HepG2 (cell line): Measurements from ENCODE around the gene RASA1. TPM values are rescaled to one million over a fixed set of nuclear protein-coding genes. Genes with fewer than 3 reads are reported as not detected.
A peak's percentile ranks its signal among the peaks of the same experiment; 100 is the strongest.

ENCODE experiments used
- ATF2 ChIP-seq: sonication (generic); formaldehyde crosslinking; IDR thresholded peaks from 2 replicates; pipeline ENCODE4 v1.4.0; 2020; ENCODE audit warnings: missing genetic modification reagents
- HCFC1 ChIP-seq: fragments of 150-350 bp; IDR thresholded peaks from 2 replicates; pipeline ENCODE4 v1.6.1; 2014; ENCODE audit warnings: low read depth, low read length
- RARA ChIP-seq: IDR thresholded peaks from 2 replicates; pipeline ENCODE4 v1.6.1; 2016; ENCODE audit warnings: missing genetic modification reagents, missing compliant biosample characterization
- RARG ChIP-seq: sonication (generic); formaldehyde crosslinking; IDR thresholded peaks from 2 replicates; pipeline ENCODE4 v1.4.0; 2020; ENCODE audit warnings: low read depth, mild to moderate bottlenecking, missing genetic modification reagents
- SRSF4 ChIP-seq: fragments of 200-400 bp; formaldehyde crosslinking; IDR thresholded peaks from one replicate; pipeline ENCODE4 v1.6.1; 2018; ENCODE audit warnings: mild to moderate bottlenecking, low read depth, low read length, moderate library complexity; ENCODE audit not compliant: poor library complexity, severe bottlenecking
- ZFP36 ChIP-seq: fragments of 150-350 bp; IDR thresholded peaks from 2 replicates; pipeline ENCODE4 v1.6.1; 2018; ENCODE audit warnings: borderline replicate concordance, low read length, low read depth; ENCODE audit not compliant: partially characterized antibody
- ZNF138 ChIP-seq: sonication (generic); formaldehyde crosslinking; IDR thresholded peaks from 2 replicates; pipeline ENCODE4 v1.5.0; 2020; ENCODE audit warnings: mild to moderate bottlenecking, low read depth, missing genetic modification reagents
- ZNF383 ChIP-seq: sonication (generic); formaldehyde crosslinking; IDR thresholded peaks from 2 replicates; pipeline ENCODE4 v1.4.0; 2020; ENCODE audit warnings: missing genetic modification reagents, mild to moderate bottlenecking, borderline replicate concordance
- ZNF530 ChIP-seq: sonication (generic); formaldehyde crosslinking; IDR thresholded peaks from 2 replicates; pipeline ENCODE4 v1.5.0; 2020; ENCODE audit warnings: low read depth, mild to moderate bottlenecking, missing genetic modification reagents
- ZNF614 ChIP-seq: IDR thresholded peaks from 2 replicates; pipeline ENCODE4 v1.6.1; 2018; ENCODE audit warnings: missing biosample characterization, missing genetic modification reagents, inconsistent platforms, borderline replicate concordance
- ZNF674 ChIP-seq: sonication (generic); formaldehyde crosslinking; IDR thresholded peaks from 2 replicates; pipeline ENCODE4 v1.5.0; 2020; ENCODE audit warnings: low read depth, mild to moderate bottlenecking, missing genetic modification reagents
- ZNF782 ChIP-seq: sonication (generic); formaldehyde crosslinking; IDR thresholded peaks from 2 replicates; pipeline ENCODE4 v1.4.0; 2020; ENCODE audit warnings: missing genetic modification reagents, mild to moderate bottlenecking, borderline replicate concordance
- polyA plus RNA-seq, 8 experiments: library from polyadenylated mRNA; depleted of rRNA in 3 of 8; stranded (reverse) in 7 of 8; unstranded in 1 of 8; fragments of >200 nt; fragmentation: Illumina TruSeq in 4 of 8; extraction: Trizol in 4 of 8; gene quantifications; 2 replicates each; pipeline versions ENCODE4 v1.2.1 to v1.2.3, GENCODE V29; 2011 to 2016; ENCODE audit warnings: low read depth in 4 of 8, missing spikeins in 1 of 8, mixed read lengths in 1 of 8; ENCODE audit not compliant: insufficient read depth in 1 of 8
- total RNA-seq, 5 experiments: library from RNA; depleted of rRNA; stranded (reverse); fragments of >200 nt; fragmentation: Illumina TruSeq; extraction: Trizol; gene quantifications; 2 replicates each; pipeline ENCODE4 v1.2.3, GENCODE V29; 2016; ENCODE audit warnings: low read depth in 1 of 5
- TF ChIP-seq, protein P1 (sequence below): sonication (generic); formaldehyde crosslinking; IDR thresholded peaks from 2 replicates; pipeline ENCODE4 v1.4.0; 2020; ENCODE audit warnings: missing genetic modification reagents
- TF ChIP-seq, protein P2 (sequence below): sonication (generic); formaldehyde crosslinking; IDR thresholded peaks from 2 replicates; pipeline ENCODE4 v1.5.1; 2020; ENCODE audit warnings: mild to moderate bottlenecking, moderate library complexity, missing genetic modification reagents
- TF ChIP-seq, protein P3 (sequence below), 2 experiments: IDR thresholded peaks; 2 replicates each; pipeline ENCODE4 v1.6.1; 2011 to 2012; ENCODE audit warnings: low read length in 2 of 2, borderline replicate concordance in 1 of 2, low read depth in 1 of 2, mild to moderate bottlenecking in 1 of 2, moderate library complexity in 1 of 2

Gene RASA1
- total and polyA plus RNA-seq, 2 of the 13 experiments (the other 11 are each of a cell fraction or from before 2014, with no cell fraction given): 19.5 to 20.5 TPM

- TF ChIP-seq, protein P1, sequence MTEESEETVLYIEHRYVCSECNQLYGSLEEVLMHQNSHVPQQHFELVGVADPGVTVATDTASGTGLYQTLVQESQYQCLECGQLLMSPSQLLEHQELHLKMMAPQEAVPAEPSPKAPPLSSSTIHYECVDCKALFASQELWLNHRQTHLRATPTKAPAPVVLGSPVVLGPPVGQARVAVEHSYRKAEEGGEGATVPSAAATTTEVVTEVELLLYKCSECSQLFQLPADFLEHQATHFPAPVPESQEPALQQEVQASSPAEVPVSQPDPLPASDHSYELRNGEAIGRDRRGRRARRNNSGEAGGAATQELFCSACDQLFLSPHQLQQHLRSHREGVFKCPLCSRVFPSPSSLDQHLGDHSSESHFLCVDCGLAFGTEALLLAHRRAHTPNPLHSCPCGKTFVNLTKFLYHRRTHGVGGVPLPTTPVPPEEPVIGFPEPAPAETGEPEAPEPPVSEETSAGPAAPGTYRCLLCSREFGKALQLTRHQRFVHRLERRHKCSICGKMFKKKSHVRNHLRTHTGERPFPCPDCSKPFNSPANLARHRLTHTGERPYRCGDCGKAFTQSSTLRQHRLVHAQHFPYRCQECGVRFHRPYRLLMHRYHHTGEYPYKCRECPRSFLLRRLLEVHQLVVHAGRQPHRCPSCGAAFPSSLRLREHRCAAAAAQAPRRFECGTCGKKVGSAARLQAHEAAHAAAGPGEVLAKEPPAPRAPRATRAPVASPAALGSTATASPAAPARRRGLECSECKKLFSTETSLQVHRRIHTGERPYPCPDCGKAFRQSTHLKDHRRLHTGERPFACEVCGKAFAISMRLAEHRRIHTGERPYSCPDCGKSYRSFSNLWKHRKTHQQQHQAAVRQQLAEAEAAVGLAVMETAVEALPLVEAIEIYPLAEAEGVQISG (CRISPR knock-in tag): 0 out of 2 replicates have a peak, but pooled peaks have one; percentile 13
- TF ChIP-seq, protein P2, sequence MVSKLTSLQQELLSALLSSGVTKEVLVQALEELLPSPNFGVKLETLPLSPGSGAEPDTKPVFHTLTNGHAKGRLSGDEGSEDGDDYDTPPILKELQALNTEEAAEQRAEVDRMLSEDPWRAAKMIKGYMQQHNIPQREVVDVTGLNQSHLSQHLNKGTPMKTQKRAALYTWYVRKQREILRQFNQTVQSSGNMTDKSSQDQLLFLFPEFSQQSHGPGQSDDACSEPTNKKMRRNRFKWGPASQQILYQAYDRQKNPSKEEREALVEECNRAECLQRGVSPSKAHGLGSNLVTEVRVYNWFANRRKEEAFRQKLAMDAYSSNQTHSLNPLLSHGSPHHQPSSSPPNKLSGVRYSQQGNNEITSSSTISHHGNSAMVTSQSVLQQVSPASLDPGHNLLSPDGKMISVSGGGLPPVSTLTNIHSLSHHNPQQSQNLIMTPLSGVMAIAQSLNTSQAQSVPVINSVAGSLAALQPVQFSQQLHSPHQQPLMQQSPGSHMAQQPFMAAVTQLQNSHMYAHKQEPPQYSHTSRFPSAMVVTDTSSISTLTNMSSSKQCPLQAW (CRISPR knock-in tag): peak; percentile 64; the same call in 1 of the 2 replicates
- no peak for TF ChIP-seq ZNF383 (CRISPR knock-in tag)
- TF ChIP-seq RARG: no peak
- no peak for TF ChIP-seq ZFP36
- no peak for TF ChIP-seq ZNF782 (CRISPR knock-in tag)
- no peak for TF ChIP-seq ZNF530 (CRISPR knock-in tag)
- 0 out of 2 replicates have a peak, but pooled peaks have one; percentile 20 for TF ChIP-seq HCFC1
- TF ChIP-seq, protein P3, sequence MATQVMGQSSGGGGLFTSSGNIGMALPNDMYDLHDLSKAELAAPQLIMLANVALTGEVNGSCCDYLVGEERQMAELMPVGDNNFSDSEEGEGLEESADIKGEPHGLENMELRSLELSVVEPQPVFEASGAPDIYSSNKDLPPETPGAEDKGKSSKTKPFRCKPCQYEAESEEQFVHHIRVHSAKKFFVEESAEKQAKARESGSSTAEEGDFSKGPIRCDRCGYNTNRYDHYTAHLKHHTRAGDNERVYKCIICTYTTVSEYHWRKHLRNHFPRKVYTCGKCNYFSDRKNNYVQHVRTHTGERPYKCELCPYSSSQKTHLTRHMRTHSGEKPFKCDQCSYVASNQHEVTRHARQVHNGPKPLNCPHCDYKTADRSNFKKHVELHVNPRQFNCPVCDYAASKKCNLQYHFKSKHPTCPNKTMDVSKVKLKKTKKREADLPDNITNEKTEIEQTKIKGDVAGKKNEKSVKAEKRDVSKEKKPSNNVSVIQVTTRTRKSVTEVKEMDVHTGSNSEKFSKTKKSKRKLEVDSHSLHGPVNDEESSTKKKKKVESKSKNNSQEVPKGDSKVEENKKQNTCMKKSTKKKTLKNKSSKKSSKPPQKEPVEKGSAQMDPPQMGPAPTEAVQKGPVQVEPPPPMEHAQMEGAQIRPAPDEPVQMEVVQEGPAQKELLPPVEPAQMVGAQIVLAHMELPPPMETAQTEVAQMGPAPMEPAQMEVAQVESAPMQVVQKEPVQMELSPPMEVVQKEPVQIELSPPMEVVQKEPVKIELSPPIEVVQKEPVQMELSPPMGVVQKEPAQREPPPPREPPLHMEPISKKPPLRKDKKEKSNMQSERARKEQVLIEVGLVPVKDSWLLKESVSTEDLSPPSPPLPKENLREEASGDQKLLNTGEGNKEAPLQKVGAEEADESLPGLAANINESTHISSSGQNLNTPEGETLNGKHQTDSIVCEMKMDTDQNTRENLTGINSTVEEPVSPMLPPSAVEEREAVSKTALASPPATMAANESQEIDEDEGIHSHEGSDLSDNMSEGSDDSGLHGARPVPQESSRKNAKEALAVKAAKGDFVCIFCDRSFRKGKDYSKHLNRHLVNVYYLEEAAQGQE (IDR thresholded peaks at IDR 0.05; ENCODE audit: borderline replicate concordance in 1 of 2, low read depth in 1 of 2, low read length in 2 of 2): no peak
- TF ChIP-seq ZNF138 (CRISPR knock-in tag): no peak
- no peak for TF ChIP-seq SRSF4
- TF ChIP-seq ZNF674 (CRISPR knock-in tag): no peak
- no peak for TF ChIP-seq ATF2 (CRISPR knock-in tag)
- TF ChIP-seq ZNF614 (CRISPR knock-in tag): no peak; the same call in 1 of the 2 replicates
- TF ChIP-seq RARA (CRISPR knock-in tag): no peak
Observed at GRCh38 chr5:87267574-87268125, at the start of gene RASA1 (continued).
